ENCODE measurements around the gene DOCK2. TPM values are rescaled to one million over a fixed set of nuclear protein-coding genes. Genes with fewer than 3 reads are reported as not detected.

The DOCK2 gene
- total and polyA plus RNA-seq, 5 experiments from 2014 or later = 59.5 to 182 (median 84.6) TPM

GRCh38 chr5:169992789-169993484 is 355.9 kb downstream of the DOCK2 start:
- ATAC-seq (no peak), DNase-seq (no peak)
- peaks cover 0 to 4% (median 0%) of the 10 kb centered on the region in 4 donors for H3K4me1 Mint-ChIP-seq
- H3K4me3 Mint-ChIP-seq = no peak overlapping the region
- no peaks in the 10 kb centered on the region for H3K27me3 Mint-ChIP-seq
- no peaks in the 10 kb centered on the region for H3K9me3 Mint-ChIP-seq
- peaks cover 19 to 86% (median 41%) of the 10 kb centered on the region in 3 donors for H3K36me3 Mint-ChIP-seq
- H3K27ac Mint-ChIP-seq = peak overlapping the region in 1 of 10 donors; percentile 21
- POLR2A ChIA-PET = no interaction called here

- Mint-ChIP-seq H3K36me3 (peaks cover 24 to 89% (median 44%) of the 10 kb centered on the region in 3 donors), H3K4me1 (peaks cover 0 to 6% (median 0%) of the 10 kb centered on the region in 4 donors), H3K27ac (peak overlapping the region in 4 of 10 donors; percentile 15 to 47 (median 29)), H3K4me3 (no peak overlapping the region), H3K9me3 (no peaks in the 10 kb centered on the region), H3K27me3 (no peaks in the 10 kb centered on the region)
- POLR2A ChIA-PET = no interaction called here
- no peak for ATAC-seq
- no peak for DNase-seq
Measured at GRCh38 chr5:169993485-169993790, 356.4 kb downstream of the DOCK2 start.

- Mint-ChIP-seq H3K27me3 (no peaks in the 10 kb centered on the region), H3K36me3 (peaks cover 37 to 90% (median 68%) of the 10 kb centered on the region in 3 donors), H3K9me3 (no peaks in the 10 kb centered on the region), H3K4me3 (no peak overlapping the region), H3K27ac (peak overlapping the region in 2 of 10 donors; percentile 31 to 75), H3K4me1 (peaks cover 0 to 8% (median 0%) of the 10 kb centered on the region in 4 donors)
- POLR2A ChIA-PET = no interaction called here
- DNase-seq (no peak), ATAC-seq (no peak)
Measured at GRCh38 chr5:169997798-169998197, 360.7 kb downstream of the DOCK2 start.

- H3K27me3 Mint-ChIP-seq = no peaks in the 10 kb centered on the region
- no peak overlapping the region for H3K27ac Mint-ChIP-seq
- peaks cover 45 to 87% (median 82%) of the 10 kb centered on the region in 3 donors for H3K36me3 Mint-ChIP-seq
- no peak overlapping the region for H3K4me3 Mint-ChIP-seq
- POLR2A ChIA-PET = no interaction called here
- ATAC-seq (no peak), DNase-seq (no peak)
- peaks cover 0 to 5% (median 0%) of the 10 kb centered on the region in 9 donors for H3K9me3 Mint-ChIP-seq
- H3K4me1 Mint-ChIP-seq = peaks cover 0 to 5% (median 0%) of the 10 kb centered on the region in 4 donors
Measured at GRCh38 chr5:169999621-170000020, 362.5 kb downstream of the DOCK2 start.

GRCh38 chr5:170000155-170000554 is 363.1 kb downstream of the DOCK2 start:
- Mint-ChIP-seq H3K36me3 (peaks cover 43 to 82% (median 80%) of the 10 kb centered on the region in 3 donors), H3K9me3 (peaks cover 0 to 5% (median 0%) of the 10 kb centered on the region in 9 donors), H3K4me1 (peaks cover 0 to 4% (median 0%) of the 10 kb centered on the region in 4 donors), H3K27ac (no peak overlapping the region), H3K4me3 (no peak overlapping the region), H3K27me3 (no peaks in the 10 kb centered on the region)
- DNase-seq (no peak), ATAC-seq (no peak)
- POLR2A ChIA-PET = no interaction called here

- Mint-ChIP-seq H3K27me3 (no peaks in the 10 kb centered on the region), H3K27ac (no peak overlapping the region)
- ATAC-seq = no peak
Measured at GRCh38 chr5:170006021-170006420, 368.9 kb downstream of the DOCK2 start.

GRCh38 chr5:170008376-170008775 is 371.3 kb downstream of the DOCK2 start:
- H3K9me3 Mint-ChIP-seq = peaks cover 0 to 5% (median 0%) of the 10 kb centered on the region in 9 donors
- H3K36me3 Mint-ChIP-seq = peaks cover 24 to 74% (median 56%) of the 10 kb centered on the region in 3 donors
- H3K27ac Mint-ChIP-seq = peak overlapping the region in 1 of 10 donors; percentile 47
- H3K4me3 Mint-ChIP-seq = no peak overlapping the region
- no peaks in the 10 kb centered on the region for H3K27me3 Mint-ChIP-seq
- ATAC-seq = no peak
- no peaks in the 10 kb centered on the region for H3K4me1 Mint-ChIP-seq
- no peak for DNase-seq
- POLR2A ChIA-PET = no interaction called here

More at GRCh38 chr5:170006021-170006420, 368.9 kb downstream of the DOCK2 start:
- POLR2A ChIA-PET = no interaction called here
- H3K4me3 Mint-ChIP-seq = no peak overlapping the region
- peaks cover 0 to 5% (median 0%) of the 10 kb centered on the region in 9 donors for H3K9me3 Mint-ChIP-seq
- peaks cover 30 to 72% (median 60%) of the 10 kb centered on the region in 3 donors for H3K36me3 Mint-ChIP-seq
- H3K4me1 Mint-ChIP-seq = peaks cover 0 to 2% (median 0%) of the 10 kb centered on the region in 4 donors
- no peak for DNase-seq

GRCh38 chr5:170010595-170010994 is 373.5 kb downstream of the DOCK2 start:
- no peak for ATAC-seq
- Mint-ChIP-seq H3K36me3 (peaks cover 17 to 75% (median 46%) of the 10 kb centered on the region in 3 donors), H3K27me3 (no peaks in the 10 kb centered on the region), H3K4me3 (no peak overlapping the region), H3K27ac (peak overlapping the region in 1 of 10 donors; percentile 29), H3K4me1 (peaks cover 0 to 2% (median 0%) of the 10 kb centered on the region in 4 donors), H3K9me3 (no peaks in the 10 kb centered on the region)
- POLR2A ChIA-PET = no interaction called here
- DNase-seq = no peak

- Mint-ChIP-seq H3K36me3 (peaks cover 17 to 75% (median 46%) of the 10 kb centered on the region in 3 donors), H3K27ac (no peak overlapping the region), H3K9me3 (no peaks in the 10 kb centered on the region), H3K27me3 (no peaks in the 10 kb centered on the region), H3K4me3 (no peak overlapping the region), H3K4me1 (peaks cover 0 to 2% (median 0%) of the 10 kb centered on the region in 4 donors)
- DNase-seq (no peak), ATAC-seq (no peak)
- POLR2A ChIA-PET = no interaction called here
Measured at GRCh38 chr5:170011751-170012150, 374.7 kb downstream of the DOCK2 start.

- Mint-ChIP-seq H3K27ac (no peak overlapping the region), H3K27me3 (no peaks in the 10 kb centered on the region), H3K4me3 (no peak overlapping the region), H3K36me3 (peaks cover 17 to 76% (median 48%) of the 10 kb centered on the region in 3 donors), H3K9me3 (no peaks in the 10 kb centered on the region), H3K4me1 (peaks cover 0 to 2% (median 0%) of the 10 kb centered on the region in 4 donors)
- DNase-seq (no peak), ATAC-seq (no peak)
- POLR2A ChIA-PET = no interaction called here
Measured at GRCh38 chr5:170012622-170013021, 375.5 kb downstream of the DOCK2 start.

GRCh38 chr5:170020423-170020822 is 383.3 kb downstream of the DOCK2 start:
- H3K4me1 Mint-ChIP-seq = peaks cover 0 to 5% (median 0%) of the 10 kb centered on the region in 4 donors
- POLR2A ChIA-PET = no interaction called here
- no peak for ATAC-seq
- H3K27me3 Mint-ChIP-seq = no peaks in the 10 kb centered on the region
- H3K9me3 Mint-ChIP-seq = no peaks in the 10 kb centered on the region
- H3K27ac Mint-ChIP-seq = no peak overlapping the region
- no peak for DNase-seq
- H3K36me3 Mint-ChIP-seq = peaks cover 12 to 87% (median 39%) of the 10 kb centered on the region in 3 donors
- no peak overlapping the region for H3K4me3 Mint-ChIP-seq

GRCh38 chr5:170021506-170021905 is 384.4 kb downstream of the DOCK2 start:
- Mint-ChIP-seq H3K9me3 (no peaks in the 10 kb centered on the region), H3K27ac (no peak overlapping the region)
- POLR2A ChIA-PET = no interaction called here

GRCh38 chr5:170025853-170026252 is 388.8 kb downstream of the DOCK2 start:
- Mint-ChIP-seq H3K27ac (no peak overlapping the region), H3K27me3 (no peaks in the 10 kb centered on the region), H3K36me3 (peaks cover 15 to 95% (median 47%) of the 10 kb centered on the region in 3 donors), H3K9me3 (no peaks in the 10 kb centered on the region), H3K4me1 (peaks cover 0 to 6% (median 0%) of the 10 kb centered on the region in 4 donors), H3K4me3 (peak overlapping the region in 1 of 10 donors; percentile 52)
- no peak for DNase-seq
- POLR2A ChIA-PET = no interaction called here
- ATAC-seq = no peak

More at GRCh38 chr5:170021506-170021905, 384.4 kb downstream of the DOCK2 start:
- Mint-ChIP-seq H3K4me3 (no peak overlapping the region), H3K4me1 (peaks cover 0 to 6% (median 0%) of the 10 kb centered on the region in 4 donors), H3K27me3 (no peaks in the 10 kb centered on the region), H3K36me3 (peaks cover 12 to 88% (median 44%) of the 10 kb centered on the region in 3 donors)
- DNase-seq (no peak), ATAC-seq (no peak)

All from naive thymus-derived CD8-positive, alpha-beta T cell (primary cell).